Heart right ventricle (tissue), 16 donors: ENCODE results near the gene SLC37A3. TPM values are rescaled to one million over a fixed set of nuclear protein-coding genes. Genes with fewer than 3 reads are reported as not detected.

Experiments used
- ATAC-seq, 8 donors: fragments of 200-7000 bp; cut with Tn5 transposase; one replicate each; pipeline ENCODE4 v1.9.1; 2020; ENCODE audit warnings: mild to moderate bottlenecking in 8 of 8, moderate library complexity in 8 of 8, moderate number of reproducible peaks in 1 of 8
- DNase-seq, 2 donors: peaks; one replicate each; pipeline ENCODE4 v3.0.0-alpha.2; 2020
- H3K27ac ChIP-seq, 10 donors: fragments of 200-600 bp; sonication (generic) in 2 of 10; one replicate each; pipeline versions ENCODE4 v1.5.0 to v1.8.0; 2020 to 2022; ENCODE audit warnings: mild to moderate bottlenecking in 3 of 10
- H3K27me3 ChIP-seq, 7 donors: fragments of 200-600 bp; one replicate each; pipeline ENCODE4 v1.8.0; 2021 to 2022; ENCODE audit warnings: mild to moderate bottlenecking in 2 of 7
- H3K36me3 ChIP-seq, 9 donors: fragments of 200-600 bp; sonication (generic) in 1 of 9; one replicate each; pipeline versions ENCODE4 v1.5.0 to v1.8.0; 2020 to 2022; ENCODE audit warnings: mild to moderate bottlenecking in 2 of 9
- H3K4me1 ChIP-seq, 9 donors: fragments of 200-600 bp; sonication (generic) in 1 of 9; one replicate each; pipeline versions ENCODE4 v1.5.0 to v1.8.0; 2020 to 2022; ENCODE audit warnings: mild to moderate bottlenecking in 4 of 9
- H3K4me3 ChIP-seq, 10 donors: fragments of 200-600 bp; sonication (generic) in 2 of 10; one replicate each; pipeline versions ENCODE4 v1.5.0 to v1.8.0; 2020 to 2022; ENCODE audit warnings: mild to moderate bottlenecking in 7 of 10, moderate library complexity in 2 of 10
- H3K9me3 ChIP-seq, 11 donors: fragments of 200-600 bp in 10 of 11; sonication (generic) in 2 of 11; one replicate each; pipeline versions ENCODE4 v1.5.0 to v1.8.0; 2013 to 2022; ENCODE audit warnings: mild to moderate bottlenecking in 2 of 11, control low read depth in 1 of 11, moderate library complexity in 1 of 11
- WGBS, 2 donors: extraction: QIAGEN DNeasy Blood & Tissue Kit; methylation state at CpG; one replicate each; pipeline ENCODE4 v1.1.7; 2013; ENCODE audit warnings: inconsistent platforms in 1 of 2; 5-methylcytosine and 5-hydroxymethylcytosine counted together
- intact Hi-C, 10 donors: fragments of 100-400 bp; cut with DNase I; formaldehyde crosslinking; loops; one replicate each; pipeline versions ENCODE4 v1.11.1 to v1.14.2; 2022
- polyA plus RNA-seq, 2 donors: library from polyadenylated mRNA; stranded (reverse); fragments of 200-250 nt; gene quantifications; one replicate each; pipeline ENCODE4 v1.2.3, GENCODE V29; 2013
- total RNA-seq, 10 donors: library from RNA; stranded (reverse); fragmentation: NEBNext Ultra II Directional in 3 of 10; extraction: Animal tissue kit (Norgen Biotek cat#: 25700) in 3 of 10; gene quantifications; one replicate each; pipeline versions ENCODE4 v1.2.1 to v1.2.4, GENCODE V29; 2021 to 2023
- TF ChIP-seq, protein P1 (sequence below), 9 donors: fragments of 200-600 bp; sonication (generic) in 2 of 9; IDR thresholded peaks; one replicate each; pipeline versions ENCODE4 v1.5.0 to v1.8.0; 2021 to 2022; ENCODE audit warnings: antibody characterized with exemption in 9 of 9, mild to moderate bottlenecking in 5 of 9, moderate library complexity in 1 of 9
- donor health status: Arrhythmogenic right ventricular cardiomyopathy.
- donor health status: ischemic (EF 13 %, LVEDD 7.1; RV severe dilation, severe dysfunction).
- donor health status: healthy with polysubstance abuse.
- donor health status: DM: no; HTN: yes; CAD: no.
- donor health status: DM: no; HTN: no; CAD: no.
- donor health status: ischemic (EF 25% LVEDD 6.9; RV normal size, moderate dysfunction).
- donor health status: ischemic (EF 25% LVEDD 5.7; RV mildly dilated, moderate dysfunction).
- donor health status: healthy.
- donor health status: DM: yes; HTN: yes; CAD: no.
- donor health status: Ischemic cardiomyopathy.
- donor health status: ischemic (EF 35%, LVEDD 5.7; RV mildly dilated, moderate dysfunction).
- donor health status: nonischemic (EF 11% LVEDD 7.7; RV severe dilation, severe dysfunction).
- donor health status: DM: yes; HTN: yes; CAD: no.
- donor health status: PGD.
- donor health status: ischemic (EF 29% LVEDD 5.4; RV normal size, mild dysfunction).
- donor health status: nonischemic (EF 23%, LVEDD 6.1; RV moderate dilation, normal function).

Gene SLC37A3
- total and polyA plus RNA-seq, 12 donors = 5.2 to 16.6 (median 10.1) TPM

DNA sequence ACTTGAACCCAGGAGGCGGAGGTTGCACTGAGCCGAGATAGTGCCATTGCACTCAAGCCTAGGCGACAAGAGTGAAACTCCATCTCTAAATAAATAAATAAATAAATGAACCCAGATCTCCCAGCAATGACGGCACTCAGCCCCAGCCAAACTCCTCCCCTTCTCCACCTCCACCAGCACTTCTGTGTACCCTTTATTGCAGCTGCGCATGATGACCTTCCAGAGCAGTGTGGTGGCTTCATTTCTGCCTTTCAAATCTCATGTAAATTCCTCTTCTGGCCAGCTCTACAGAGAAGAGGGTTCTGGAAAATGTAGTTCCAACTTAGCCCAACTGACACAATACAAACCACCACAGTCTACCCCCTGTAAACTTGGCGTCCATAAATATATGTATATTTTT lies 108.5 kb downstream of the SLC37A3 start:
- Histone ChIP-seq H3K36me3 (no peaks in the 10 kb centered on the region), H3K27me3 (no peaks in the 10 kb centered on the region), H3K27ac (no peak overlapping the region), H3K4me1 (peaks cover 0 to 9% (median 0%) of the 10 kb centered on the region in 9 donors), H3K9me3 (no peaks in the 10 kb centered on the region), H3K4me3 (no peak overlapping the region)
- WGBS, 2 donors = 94 to 95% methylated on average over 6 of the region's 6 CpGs
- ATAC-seq (no peak), DNase-seq (no peak)
- TF ChIP-seq, protein P1, sequence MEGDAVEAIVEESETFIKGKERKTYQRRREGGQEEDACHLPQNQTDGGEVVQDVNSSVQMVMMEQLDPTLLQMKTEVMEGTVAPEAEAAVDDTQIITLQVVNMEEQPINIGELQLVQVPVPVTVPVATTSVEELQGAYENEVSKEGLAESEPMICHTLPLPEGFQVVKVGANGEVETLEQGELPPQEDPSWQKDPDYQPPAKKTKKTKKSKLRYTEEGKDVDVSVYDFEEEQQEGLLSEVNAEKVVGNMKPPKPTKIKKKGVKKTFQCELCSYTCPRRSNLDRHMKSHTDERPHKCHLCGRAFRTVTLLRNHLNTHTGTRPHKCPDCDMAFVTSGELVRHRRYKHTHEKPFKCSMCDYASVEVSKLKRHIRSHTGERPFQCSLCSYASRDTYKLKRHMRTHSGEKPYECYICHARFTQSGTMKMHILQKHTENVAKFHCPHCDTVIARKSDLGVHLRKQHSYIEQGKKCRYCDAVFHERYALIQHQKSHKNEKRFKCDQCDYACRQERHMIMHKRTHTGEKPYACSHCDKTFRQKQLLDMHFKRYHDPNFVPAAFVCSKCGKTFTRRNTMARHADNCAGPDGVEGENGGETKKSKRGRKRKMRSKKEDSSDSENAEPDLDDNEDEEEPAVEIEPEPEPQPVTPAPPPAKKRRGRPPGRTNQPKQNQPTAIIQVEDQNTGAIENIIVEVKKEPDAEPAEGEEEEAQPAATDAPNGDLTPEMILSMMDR (IDR thresholded peaks at IDR 0.05) = no peak
- intact Hi-C loops = loop anchor here in 1 of 10 donors (5.0 kb wide), 1 partner anchor 427 kb away; no protein-coding TSS in a partner anchor

DNA sequence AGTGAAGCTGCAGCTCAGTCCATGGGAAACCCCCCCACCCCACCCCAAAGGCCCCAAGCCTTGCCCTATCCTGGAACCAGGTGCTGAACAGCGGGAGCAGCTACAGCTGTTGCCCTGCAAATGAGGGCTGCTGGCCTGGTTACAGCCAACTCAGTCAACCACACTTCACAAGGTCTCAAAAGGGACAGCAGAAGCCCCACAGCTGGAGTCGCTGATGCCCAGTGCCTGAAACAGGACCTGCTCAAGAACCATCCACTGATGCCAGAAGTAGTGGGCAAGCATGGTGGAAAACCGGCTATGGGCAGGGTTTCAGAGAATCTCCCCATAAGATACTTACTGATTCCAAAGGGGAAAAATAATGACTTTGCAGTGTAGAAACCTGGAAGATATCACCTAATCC lies 110.3 kb downstream of the SLC37A3 start:
- ATAC-seq (no peak), DNase-seq (no peak)
- Histone ChIP-seq H3K27ac (no peak overlapping the region), H3K4me3 (no peak overlapping the region), H3K4me1 (peaks cover 0 to 9% (median 0%) of the 10 kb centered on the region in 9 donors), H3K36me3 (no peaks in the 10 kb centered on the region), H3K27me3 (no peaks in the 10 kb centered on the region), H3K9me3 (no peaks in the 10 kb centered on the region)
- intact Hi-C loops = no loop called here
- 93 to 96% methylated on average over 3 of the region's 3 CpGs for WGBS, 2 donors
- TF ChIP-seq, protein P1 (IDR thresholded peaks at IDR 0.05) = no peak

DNA sequence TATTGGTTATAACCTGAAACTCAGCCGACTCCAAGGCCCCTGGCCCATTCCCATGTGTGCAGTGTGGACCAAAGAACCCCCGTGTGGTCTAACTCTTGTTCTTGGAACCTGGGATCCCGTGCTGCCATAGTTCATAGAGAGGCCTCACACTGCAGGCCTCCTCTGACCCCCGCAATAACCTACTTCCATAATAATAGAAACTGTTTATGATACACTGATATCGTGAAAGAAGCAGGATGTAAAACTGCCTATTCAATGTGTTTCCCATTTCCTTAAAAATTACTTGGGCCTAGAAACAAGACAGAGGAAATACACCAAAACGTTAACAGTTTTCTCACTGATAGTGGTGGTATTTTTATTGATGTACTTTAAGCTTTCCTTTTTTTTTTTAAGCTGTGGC lies 112.4 kb downstream of the SLC37A3 start:
- Histone ChIP-seq H3K4me3 (no peak overlapping the region), H3K27me3 (peaks cover 0 to under 1% (median 0%) of the 10 kb centered on the region in 7 donors), H3K36me3 (no peaks in the 10 kb centered on the region), H3K9me3 (no peaks in the 10 kb centered on the region), H3K27ac (no peak overlapping the region), H3K4me1 (peaks cover 0 to 9% (median 0%) of the 10 kb centered on the region in 9 donors)
- ATAC-seq = no peak
- TF ChIP-seq, protein P1 (IDR thresholded peaks at IDR 0.05) = no peak
- no peak for DNase-seq
- intact Hi-C loops = no loop called here
- WGBS, 2 donors = 78 to 82% methylated on average over 6 of the region's 6 CpGs

DNA sequence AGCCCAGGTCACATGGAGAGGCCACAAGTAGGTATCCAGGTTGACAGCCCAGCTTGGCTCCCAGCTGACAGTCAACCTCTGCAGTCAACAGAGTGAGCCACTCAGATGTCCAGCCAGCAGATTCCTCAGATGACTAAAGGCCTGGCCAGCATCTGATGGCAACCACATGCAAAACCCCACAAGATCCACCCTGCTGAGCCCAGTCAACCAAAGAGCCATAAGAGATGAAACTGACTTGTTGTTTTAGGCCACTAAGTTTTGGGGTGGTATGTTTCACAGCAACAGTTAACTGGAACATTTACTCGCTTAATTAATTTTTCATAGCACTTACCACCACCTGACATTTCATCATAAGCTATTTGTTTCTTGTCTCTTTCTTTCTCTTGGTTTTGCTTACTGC lies 114.3 kb downstream of the SLC37A3 start:
- no peak for DNase-seq
- TF ChIP-seq, protein P1 (IDR thresholded peaks at IDR 0.05) = no peak
- intact Hi-C loops = no loop called here
- Histone ChIP-seq H3K9me3 (no peaks in the 10 kb centered on the region), H3K27me3 (peaks cover 0 to 3% (median 0%) of the 10 kb centered on the region in 7 donors), H3K4me3 (no peak overlapping the region), H3K27ac (no peak overlapping the region), H3K4me1 (peaks cover 0 to 9% (median 0%) of the 10 kb centered on the region in 9 donors), H3K36me3 (no peaks in the 10 kb centered on the region)
- ATAC-seq = no peak
- 100% methylated on average over 1 of the region's 1 CpG for WGBS, 2 donors

Other genes starting within 250 kb of the SLC37A3 start
- gene KDM7A, start 221.5 kb downstream of the SLC37A3 start, total RNA-seq = 10 to 100 TPM in 9 of 10 donors, 1 to 10 TPM in 1; 8.9 to 16.4 (median 12.4) TPM
- 1 to 10 TPM; 2.7 to 3.9 TPM for gene KDM7A, start 221.5 kb downstream of the SLC37A3 start, polyA plus RNA-seq
- not detected for gene RAB19, start 5.5 kb upstream of the SLC37A3 start, total RNA-seq
- gene RAB19, start 5.5 kb upstream of the SLC37A3 start, polyA plus RNA-seq = not detected
- gene MKRN1, start 81.0 kb upstream of the SLC37A3 start, total RNA-seq = 100 to 1,000 TPM in 4 of 10 donors, 10 to 100 TPM in 6; 80.6 to 113 (median 92.0) TPM
- 10 to 100 TPM; 38.5 to 42.0 TPM for gene MKRN1, start 81.0 kb upstream of the SLC37A3 start, polyA plus RNA-seq
- gene DENND2A, start 242.3 kb upstream of the SLC37A3 start, total RNA-seq = 10 to 100 TPM in 5 of 10 donors, 1 to 10 TPM in 5; 6.9 to 16.9 (median 10.4) TPM
- 1 to 10 TPM; 3.8 to 9.2 TPM for gene DENND2A, start 242.3 kb upstream of the SLC37A3 start, polyA plus RNA-seq